ENCODE measurements around the gene LRBA.

DNA sequence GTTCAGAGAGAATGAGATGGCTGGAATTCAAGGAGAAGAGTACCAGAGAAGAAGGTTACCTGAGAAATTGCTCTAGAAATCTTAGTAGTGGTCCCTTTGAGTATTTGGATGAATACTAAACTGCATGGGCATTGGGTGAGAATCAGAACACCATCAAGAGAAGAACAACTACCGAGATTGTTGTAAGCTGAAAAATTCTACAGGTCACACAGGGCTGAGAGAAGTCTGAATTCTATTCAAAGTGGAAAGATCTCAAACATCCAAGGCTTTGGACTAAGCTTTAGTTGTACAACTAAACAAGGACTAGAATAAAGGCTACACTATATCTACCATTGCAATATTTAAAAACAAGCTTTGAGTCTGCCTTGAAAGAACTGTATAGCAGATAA lies 40.8 kb downstream of the LRBA start:
- TF ChIP-seq CTCF (IDR thresholded peaks at IDR 0.05) (no peak), POLR2AphosphoS5 (IDR thresholded peaks at IDR 0.05) (no peak), POLR2A (IDR thresholded peaks at IDR 0.05) (no peak), EP300 (IDR thresholded peaks at IDR 0.05) (no peak)
